ENCODE measurements around the gene TMOD4.

TMOD4 gene

GRCh38 chr1:151143986-151144385 is 31.8 kb downstream of the TMOD4 start:
- in situ Hi-C loops (cut with MboI; ENCODE audit: low sequenced_read_pairs), result no loop called here

- in situ Hi-C loops (cut with MboI; ENCODE audit: low sequenced_read_pairs), result no loop called here
These were observed 32.7 kb downstream of the TMOD4 start for GRCh38 chr1:151143057-151143435.

DNA sequence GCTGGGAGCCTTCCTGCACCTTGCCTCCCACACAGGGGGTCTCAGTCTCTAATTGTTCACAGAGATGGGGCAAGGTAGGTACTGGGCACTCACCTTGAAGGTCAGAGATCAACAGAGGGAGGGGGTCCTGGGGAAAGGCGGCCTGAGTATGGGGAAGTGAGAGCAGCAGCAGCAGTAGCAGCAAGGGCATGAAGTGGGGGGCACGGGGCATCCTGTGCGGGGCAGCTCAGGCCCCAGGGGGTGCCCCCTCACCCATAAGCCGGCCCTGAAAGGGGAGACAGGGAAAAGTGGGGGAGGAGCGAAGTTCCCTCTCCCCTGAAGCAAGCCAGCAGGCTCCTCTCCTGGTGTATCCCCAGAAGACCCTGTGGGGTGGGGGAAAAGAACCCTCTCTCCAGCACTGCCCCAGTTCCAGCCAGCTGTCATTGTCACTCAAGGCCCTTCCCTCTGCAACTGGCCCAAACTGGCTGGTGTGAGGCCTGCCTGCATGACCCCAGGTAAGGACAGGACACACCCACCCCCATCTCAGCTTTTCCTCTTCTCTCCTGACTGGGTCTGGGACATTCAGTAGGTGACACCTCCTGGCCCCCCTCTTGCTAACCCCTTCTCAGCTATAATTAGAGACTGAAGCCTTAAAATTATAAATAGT is 33.2 kb downstream of the TMOD4 start:
- in situ Hi-C loops (cut with MboI; ENCODE audit: low sequenced_read_pairs), result no loop called here

- in situ Hi-C loops (cut with MboI; ENCODE audit: low sequenced_read_pairs), result no loop called here
These were observed 38.0 kb downstream of the TMOD4 start for GRCh38 chr1:151137789-151138188.

DNA sequence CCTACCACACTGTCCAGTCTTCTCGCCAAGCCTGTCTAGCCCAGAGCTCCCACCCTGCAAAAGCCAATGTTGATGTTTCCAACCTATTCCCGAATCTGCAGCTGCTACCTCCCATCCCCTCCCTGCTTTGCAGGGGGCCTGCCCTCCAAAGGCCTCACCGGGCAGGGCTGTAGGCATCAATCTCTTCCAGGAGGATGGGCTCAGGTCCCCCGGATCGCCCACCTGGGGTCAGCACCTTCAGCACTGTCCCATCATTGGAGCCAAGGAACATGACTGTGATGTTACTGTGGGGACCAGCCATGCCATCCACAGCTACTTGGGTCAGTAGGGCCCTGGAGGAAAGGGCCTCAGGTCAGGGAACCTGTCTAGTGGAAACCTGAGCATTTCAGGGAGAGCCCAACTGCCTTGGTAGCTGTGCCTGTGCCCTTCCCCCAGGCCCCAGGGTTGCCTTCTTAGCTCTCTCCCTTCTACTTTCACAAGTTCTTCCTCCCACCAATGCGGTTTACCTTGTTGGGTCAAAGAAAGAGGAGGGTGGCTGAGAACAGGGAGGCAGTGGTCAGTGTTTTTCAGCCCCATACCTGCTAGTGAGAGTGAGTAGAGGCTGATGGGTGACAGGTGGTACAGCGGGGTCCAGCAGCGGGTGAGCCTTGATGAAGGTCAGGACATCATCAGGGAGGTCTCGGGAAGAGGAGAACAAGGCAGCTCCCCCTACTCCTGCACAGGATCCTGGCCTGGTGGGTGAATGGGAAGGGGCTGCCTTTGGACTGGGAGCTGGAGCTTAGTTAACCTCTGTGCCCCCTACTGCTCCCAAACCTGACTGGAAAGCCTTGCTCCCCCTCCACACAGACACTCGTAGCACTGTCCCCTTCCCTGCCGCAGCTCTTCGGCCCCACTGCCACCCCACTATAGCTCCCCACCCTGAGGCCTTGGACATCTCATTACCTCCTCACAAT is 40.1 kb downstream of the TMOD4 start:
- in situ Hi-C loops (cut with MboI; ENCODE audit: low sequenced_read_pairs), result no loop called here

DNA sequence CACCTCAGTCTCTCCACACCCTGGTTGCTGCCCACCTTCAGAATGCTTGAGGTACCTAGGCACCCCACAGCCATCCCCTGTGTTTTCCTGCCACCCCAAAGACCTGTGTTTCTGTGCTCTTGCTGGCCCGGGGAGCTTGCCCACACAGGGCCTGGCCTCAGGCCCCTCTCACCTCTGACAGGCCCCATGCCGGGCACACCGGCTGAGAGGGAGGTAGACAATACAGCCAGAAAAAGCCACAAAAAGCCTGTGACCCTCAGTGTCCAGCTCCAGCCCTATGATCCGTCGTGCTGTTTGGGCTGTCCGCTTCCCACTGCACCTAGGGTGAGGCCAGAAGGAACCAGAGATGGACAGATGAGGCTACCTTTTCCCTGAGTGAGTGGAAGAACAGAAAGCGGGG is 40.8 kb downstream of the TMOD4 start:
- in situ Hi-C loops (cut with MboI; ENCODE audit: low sequenced_read_pairs), result no loop called here

- in situ Hi-C loops (cut with MboI; ENCODE audit: low sequenced_read_pairs), result no loop called here
These were observed 41.4 kb downstream of the TMOD4 start for GRCh38 chr1:151134396-151134795.

DNA sequence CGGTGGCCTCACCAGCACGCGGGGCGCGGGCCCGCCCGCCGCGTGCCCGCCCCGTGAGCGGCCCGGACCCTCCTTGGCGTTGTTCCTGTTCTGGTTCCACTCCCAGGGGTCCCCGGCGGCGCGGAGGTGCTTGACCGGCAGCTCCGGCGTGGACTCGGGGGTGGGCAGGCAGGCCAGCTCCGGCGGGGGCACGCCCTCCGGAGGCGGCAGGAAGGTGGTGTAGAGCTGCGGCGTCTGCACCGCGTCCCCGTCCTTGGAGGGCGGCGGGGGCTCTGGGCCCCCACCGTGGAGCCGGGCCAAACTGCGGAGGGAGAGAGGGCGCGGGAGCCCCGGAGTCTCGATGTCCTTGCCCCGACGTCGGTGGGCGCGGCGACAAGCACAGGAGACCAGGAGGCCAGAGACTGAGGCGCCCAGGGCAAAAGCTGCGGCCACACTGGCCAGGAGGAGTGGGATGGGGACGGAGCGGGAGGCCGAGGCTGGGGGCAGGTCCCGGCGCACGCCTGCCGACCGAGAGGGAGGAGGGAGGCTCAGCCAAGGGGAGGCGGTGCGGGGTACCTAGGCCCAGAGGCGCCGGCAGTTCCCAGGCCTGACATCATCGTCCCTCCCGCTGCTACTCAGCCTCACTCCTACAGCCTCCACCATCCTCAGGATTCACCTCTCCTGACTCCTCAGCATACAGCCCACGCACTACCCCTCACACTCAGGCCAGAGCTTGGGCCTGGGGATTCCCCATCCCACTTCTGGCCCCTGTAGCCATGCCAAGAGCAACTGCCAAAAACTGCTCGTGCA is 42.6 kb downstream of the TMOD4 start:
- in situ Hi-C loops (cut with MboI; ENCODE audit: low sequenced_read_pairs), result no loop called here

- in situ Hi-C loops (cut with MboI; ENCODE audit: low sequenced_read_pairs), result no loop called here
These were observed 43.3 kb downstream of the TMOD4 start for GRCh38 chr1:151132335-151133017.

- in situ Hi-C loops (cut with MboI; ENCODE audit: low sequenced_read_pairs), result no loop called here
These were observed 44.0 kb downstream of the TMOD4 start for GRCh38 chr1:151131701-151132334.

GRCh38 chr1:151130987-151131586 is 44.7 kb downstream of the TMOD4 start:
- in situ Hi-C loops (cut with MboI; ENCODE audit: low sequenced_read_pairs), result no loop called here

DNA sequence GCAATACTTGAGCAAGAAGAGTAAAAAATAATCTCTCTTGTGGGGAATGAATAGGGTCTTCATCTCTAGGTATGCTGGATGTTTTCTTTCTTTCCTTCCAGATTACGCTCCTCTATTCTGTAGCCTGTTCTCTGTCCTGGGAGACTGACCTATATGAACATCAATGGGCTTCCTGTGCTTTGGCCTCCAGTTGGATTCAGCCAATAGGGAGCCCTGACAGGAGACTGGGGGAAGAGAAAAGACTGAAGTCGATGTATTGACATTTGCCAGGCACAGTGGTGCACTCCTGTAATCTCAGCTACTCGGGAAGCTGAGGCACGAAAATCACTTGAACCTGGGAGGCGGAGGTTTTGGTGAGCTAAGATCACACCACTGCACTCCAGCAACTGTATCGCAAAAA is 47.0 kb downstream of the TMOD4 start:
- in situ Hi-C loops (cut with MboI; ENCODE audit: low sequenced_read_pairs), result no loop called here

GRCh38 chr1:151124763-151125403 is 50.9 kb downstream of the TMOD4 start:
- in situ Hi-C loops (cut with MboI; ENCODE audit: low sequenced_read_pairs), result no loop called here
